Mesodermal cell (in vitro differentiated cells): ENCODE measurements around the gene ZDHHC16.
A peak's percentile ranks its signal among the peaks of the same experiment; 100 is the strongest.
"Not testable (repeated sequence)": the region's sequence is repeated elsewhere in the genome, so short reads cannot be mapped to it uniquely, and the experiment has no call there.

Experiments
- H3K27ac ChIP-seq: 2 replicates; pipeline ENCODE4 v1.7.0; 2013; ENCODE audit warnings: mild to moderate bottlenecking, low read depth, low read length, moderate library complexity; ENCODE audit not compliant: severe bottlenecking
- H3K36me3 ChIP-seq: 2 replicates; pipeline ENCODE4 v1.7.1; 2013; ENCODE audit warnings: mild to moderate bottlenecking, low read length, moderate library complexity; ENCODE audit not compliant: control insufficient read depth, insufficient read depth
- H3K4me1 ChIP-seq: one replicate; pipeline ENCODE4 v1.7.1; 2013; ENCODE audit warnings: mild to moderate bottlenecking, low read length; ENCODE audit not compliant: insufficient read depth, control insufficient read depth, poor library complexity, severe bottlenecking
- H3K4me3 ChIP-seq: 2 replicates; pipeline ENCODE4 v1.7.0; 2013; ENCODE audit warnings: low read length, control low read depth, mild to moderate bottlenecking; ENCODE audit not compliant: insufficient read depth, poor library complexity, severe bottlenecking; ENCODE audit errors: extremely low read depth
- H3K9me3 ChIP-seq: 2 replicates; pipeline ENCODE4 v1.7.1; 2013; ENCODE audit warnings: mild to moderate bottlenecking, low read length, moderate library complexity; ENCODE audit not compliant: control insufficient read depth
- WGBS, 2 experiments: methylation state at CpG; one replicate each; pipeline ENCODE4 v1.1.5; 2013; ENCODE audit warnings: missing lambda C conversion rate in 2 of 2; ENCODE audit not compliant: insufficient coverage in 2 of 2; 5-methylcytosine and 5-hydroxymethylcytosine counted together

ZDHHC16 gene

GRCh38 chr10:97408496-97408992 is 37.4 kb upstream of the ZDHHC16 start:
- no peaks in the 10 kb centered on the region for H3K36me3 ChIP-seq
- no peak overlapping the region for H3K4me3 ChIP-seq
- no peaks in the 10 kb centered on the region for H3K4me1 ChIP-seq
- H3K27ac ChIP-seq = no peak overlapping the region
- WGBS, 2 experiments = 86 to 89% methylated on average over 7 to 8 of the region's 10 CpGs
- no peaks in the 10 kb centered on the region for H3K9me3 ChIP-seq

GRCh38 chr10:97411406-97411805 is 34.6 kb upstream of the ZDHHC16 start:
- H3K27ac ChIP-seq = no peak overlapping the region
- H3K9me3 ChIP-seq = no peaks in the 10 kb centered on the region
- 89 to 94% methylated on average over 4 of the region's 4 CpGs for WGBS, 2 experiments
- H3K4me3 ChIP-seq = no peak overlapping the region
- no peaks in the 10 kb centered on the region for H3K36me3 ChIP-seq
- H3K4me1 ChIP-seq = peaks cover 8% of the 10 kb centered on the region

- H3K27ac ChIP-seq = no peak overlapping the region
- H3K4me1 ChIP-seq = peaks cover 8% of the 10 kb centered on the region
- no peak overlapping the region for H3K4me3 ChIP-seq
- H3K9me3 ChIP-seq = no peaks in the 10 kb centered on the region
- H3K36me3 ChIP-seq = no peaks in the 10 kb centered on the region
- WGBS, 2 experiments = 90 to 96% methylated on average over 8 to 10 of the region's 10 CpGs
These were observed 33.1 kb upstream of the ZDHHC16 start for GRCh38 chr10:97412891-97413304.

- Histone ChIP-seq H3K9me3 (no peaks in the 10 kb centered on the region), H3K27ac (no peak overlapping the region), H3K36me3 (no peaks in the 10 kb centered on the region), H3K4me1 (peaks cover 8% of the 10 kb centered on the region), H3K4me3 (no peak overlapping the region)
- 87 to 96% methylated on average over 5 to 6 of the region's 6 CpGs for WGBS, 2 experiments
These were observed 29.4 kb upstream of the ZDHHC16 start for GRCh38 chr10:97416565-97416964.

- H3K27ac ChIP-seq, H3K4me3 ChIP-seq, H3K9me3 ChIP-seq, H3K4me1 ChIP-seq: not testable (repeated sequence)
- H3K36me3 ChIP-seq = peaks cover 15% of the 10 kb centered on the region
- WGBS, 2 experiments = 87 to 100% methylated on average over 4 to 5 of the region's 8 CpGs
These were observed 22.2 kb upstream of the ZDHHC16 start for GRCh38 chr10:97423757-97424098.

GRCh38 chr10:97425964-97426775 is 19.8 kb upstream of the ZDHHC16 start, which contains the start of gene PGAM1:
Gene PGAM1, plus strand, starts transcription at chr10:97426191. Its CDS starts 117 bp downstream, at chr10:97426308.
- peak within 1 kb of the TSS; percentile 86 for H3K4me3 ChIP-seq
- H3K36me3 ChIP-seq = peaks cover 37% of the 10 kb centered on the region
- H3K9me3 ChIP-seq = no peaks in the 10 kb centered on the region
- 1% methylated on average over 18 to 61 of the region's 90 CpGs for WGBS, 2 experiments
- H3K4me1 ChIP-seq = peaks cover 4% of the 10 kb centered on the region
- peak within 1 kb of the TSS; percentile 91 for H3K27ac ChIP-seq

- H3K27ac ChIP-seq = peak overlapping the region; percentile 91
- 1 to 2% methylated on average over 23 to 29 of the region's 34 CpGs for WGBS, 2 experiments
- H3K4me1 ChIP-seq = peaks cover 4% of the 10 kb centered on the region
- peaks cover 45% of the 10 kb centered on the region for H3K36me3 ChIP-seq
- peak overlapping the region; percentile 86 for H3K4me3 ChIP-seq
- H3K9me3 ChIP-seq = no peaks in the 10 kb centered on the region
These were observed 19.0 kb upstream of the ZDHHC16 start for GRCh38 chr10:97426776-97427570.

GRCh38 chr10:97427571-97428179 is 18.3 kb upstream of the ZDHHC16 start:
- 0% methylated on average over 4 to 5 of the region's 9 CpGs for WGBS, 2 experiments

GRCh38 chr10:97428572-97428981 is 17.4 kb upstream of the ZDHHC16 start:
- Histone ChIP-seq H3K27ac (peak overlapping the region; percentile 91), H3K4me3 (peak overlapping the region; percentile 86), H3K36me3 (peaks cover 52% of the 10 kb centered on the region), H3K4me1 (no peaks in the 10 kb centered on the region), H3K9me3 (no peaks in the 10 kb centered on the region)
- WGBS, 2 experiments = 33 to 52% methylated on average over 1 to 2 of the region's 4 CpGs

More at GRCh38 chr10:97427571-97428179, 18.3 kb upstream of the ZDHHC16 start:
- Histone ChIP-seq H3K36me3 (peaks cover 48% of the 10 kb centered on the region), H3K27ac (peak overlapping the region; percentile 91), H3K4me1 (peaks cover 4% of the 10 kb centered on the region), H3K9me3 (no peaks in the 10 kb centered on the region), H3K4me3 (peak overlapping the region; percentile 86)

- no peak overlapping the region for H3K4me3 ChIP-seq
- peaks cover 83% of the 10 kb centered on the region for H3K36me3 ChIP-seq
- H3K9me3 ChIP-seq = no peaks in the 10 kb centered on the region
- no peaks in the 10 kb centered on the region for H3K4me1 ChIP-seq
- H3K27ac ChIP-seq = no peak overlapping the region
These were observed 11.9 kb upstream of the ZDHHC16 start for GRCh38 chr10:97434055-97434454.
